ENCODE results near the gene RRN3.
"Not testable (repeated sequence)": the region's sequence is repeated elsewhere in the genome, so short reads cannot be mapped to it uniquely, and the experiment has no call there.

DNA sequence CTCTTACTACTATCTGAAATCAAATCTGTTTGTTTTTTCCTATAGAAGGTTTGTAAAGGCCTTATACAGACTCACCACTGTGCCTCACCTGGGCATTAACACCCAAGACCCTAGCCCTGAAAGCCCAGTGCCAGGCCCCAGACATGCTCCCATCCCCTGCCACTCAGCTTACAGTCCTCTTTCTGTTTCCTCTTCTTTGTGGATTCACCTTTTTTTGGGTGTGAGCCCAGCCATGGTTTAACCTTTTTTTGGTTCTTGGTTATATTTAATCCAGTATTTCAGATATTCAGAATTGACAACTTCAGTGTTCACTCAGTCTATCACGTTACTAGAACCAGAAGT is 69.2 kb downstream of the RRN3 start:
- TF ChIP-seq, protein P1, sequence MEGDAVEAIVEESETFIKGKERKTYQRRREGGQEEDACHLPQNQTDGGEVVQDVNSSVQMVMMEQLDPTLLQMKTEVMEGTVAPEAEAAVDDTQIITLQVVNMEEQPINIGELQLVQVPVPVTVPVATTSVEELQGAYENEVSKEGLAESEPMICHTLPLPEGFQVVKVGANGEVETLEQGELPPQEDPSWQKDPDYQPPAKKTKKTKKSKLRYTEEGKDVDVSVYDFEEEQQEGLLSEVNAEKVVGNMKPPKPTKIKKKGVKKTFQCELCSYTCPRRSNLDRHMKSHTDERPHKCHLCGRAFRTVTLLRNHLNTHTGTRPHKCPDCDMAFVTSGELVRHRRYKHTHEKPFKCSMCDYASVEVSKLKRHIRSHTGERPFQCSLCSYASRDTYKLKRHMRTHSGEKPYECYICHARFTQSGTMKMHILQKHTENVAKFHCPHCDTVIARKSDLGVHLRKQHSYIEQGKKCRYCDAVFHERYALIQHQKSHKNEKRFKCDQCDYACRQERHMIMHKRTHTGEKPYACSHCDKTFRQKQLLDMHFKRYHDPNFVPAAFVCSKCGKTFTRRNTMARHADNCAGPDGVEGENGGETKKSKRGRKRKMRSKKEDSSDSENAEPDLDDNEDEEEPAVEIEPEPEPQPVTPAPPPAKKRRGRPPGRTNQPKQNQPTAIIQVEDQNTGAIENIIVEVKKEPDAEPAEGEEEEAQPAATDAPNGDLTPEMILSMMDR (IDR thresholded peaks at IDR 0.05): not testable (repeated sequence)
- not testable (repeated sequence) for TF ChIP-seq POLR2A (IDR thresholded peaks at IDR 0.05)

All from esophagus squamous epithelium (tissue), 4 donors.